HUDEP-2 (cell line): Measurements from ENCODE around the gene SCYGR8.

Experiments
- DNase-seq, 76 experiments: peaks; one replicate each; lab custom pipeline; 2025; ENCODE audit not compliant: unreplicated experiment in 76 of 76; lab: John Stamatoyannopoulos, UW

The SCYGR8 gene

DNA sequence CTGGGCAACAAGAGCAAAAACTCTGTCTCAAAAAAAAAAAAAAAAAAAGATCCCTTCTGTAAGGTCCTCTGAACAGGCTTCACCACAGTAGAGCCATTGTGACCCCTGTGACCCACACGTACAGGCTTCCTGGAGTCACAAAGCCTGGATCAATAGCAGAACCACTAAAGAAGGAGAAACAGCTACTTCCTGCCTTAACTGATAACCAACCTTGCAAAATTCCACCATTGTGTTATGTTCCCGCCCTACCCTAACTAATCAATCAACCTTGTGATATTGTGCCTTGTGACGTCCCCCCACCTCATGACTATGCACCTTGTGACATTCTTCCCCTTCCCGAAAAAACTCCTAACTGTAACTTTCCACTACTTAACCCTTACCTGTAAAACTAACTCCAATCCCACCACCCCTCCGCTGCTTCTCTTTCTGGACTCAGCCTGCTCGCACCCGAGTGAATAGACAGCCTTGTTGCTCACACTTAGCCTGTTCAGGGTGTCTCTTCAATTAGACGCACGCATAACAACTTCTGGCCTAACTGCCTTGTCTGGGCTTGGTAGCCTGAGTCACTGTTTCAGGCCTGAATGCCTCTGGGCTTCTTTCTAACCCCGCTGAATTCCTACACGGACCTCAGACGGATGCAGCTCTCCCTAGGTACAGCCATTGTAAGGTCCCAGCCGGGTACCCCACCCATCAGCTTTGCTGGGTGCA lies 13.9 kb downstream of the SCYGR8 start:
- DNase-seq: no peak

DNA sequence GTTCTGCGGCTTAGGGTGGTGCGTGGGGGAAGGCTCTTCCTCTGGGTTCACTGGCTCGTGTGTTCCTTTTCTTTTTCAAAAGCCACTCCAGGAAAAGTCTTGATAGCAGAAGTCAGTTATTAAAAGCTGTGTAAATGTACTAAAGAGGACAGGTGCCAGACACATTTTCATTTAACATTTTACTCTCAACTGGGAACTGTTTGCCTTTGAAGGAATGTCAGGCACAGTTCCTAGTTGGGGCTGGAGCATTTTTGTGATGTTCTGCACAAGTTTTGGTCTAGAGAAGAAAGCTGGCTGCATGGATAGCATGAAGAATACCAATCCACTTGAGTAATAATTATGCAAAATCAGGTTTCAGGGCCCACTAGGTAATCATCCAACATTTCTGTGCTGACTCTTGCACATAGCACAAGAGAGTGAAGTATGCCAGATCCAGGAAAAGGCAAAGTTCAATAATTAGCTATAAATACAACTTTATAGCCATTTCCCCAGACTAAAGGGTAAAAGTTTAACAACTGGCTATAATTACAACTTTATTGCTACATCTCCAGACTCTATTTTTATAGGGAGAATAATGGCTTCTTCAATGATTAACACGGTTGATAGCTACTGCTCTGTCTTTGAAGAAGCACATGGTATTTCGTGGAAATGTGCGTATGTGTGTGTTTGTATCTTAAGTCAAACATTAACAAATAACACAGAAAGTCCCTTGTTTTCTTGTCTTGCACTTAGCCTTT lies 16.2 kb downstream of the SCYGR8 start:
- DNase-seq: no peak

DNA sequence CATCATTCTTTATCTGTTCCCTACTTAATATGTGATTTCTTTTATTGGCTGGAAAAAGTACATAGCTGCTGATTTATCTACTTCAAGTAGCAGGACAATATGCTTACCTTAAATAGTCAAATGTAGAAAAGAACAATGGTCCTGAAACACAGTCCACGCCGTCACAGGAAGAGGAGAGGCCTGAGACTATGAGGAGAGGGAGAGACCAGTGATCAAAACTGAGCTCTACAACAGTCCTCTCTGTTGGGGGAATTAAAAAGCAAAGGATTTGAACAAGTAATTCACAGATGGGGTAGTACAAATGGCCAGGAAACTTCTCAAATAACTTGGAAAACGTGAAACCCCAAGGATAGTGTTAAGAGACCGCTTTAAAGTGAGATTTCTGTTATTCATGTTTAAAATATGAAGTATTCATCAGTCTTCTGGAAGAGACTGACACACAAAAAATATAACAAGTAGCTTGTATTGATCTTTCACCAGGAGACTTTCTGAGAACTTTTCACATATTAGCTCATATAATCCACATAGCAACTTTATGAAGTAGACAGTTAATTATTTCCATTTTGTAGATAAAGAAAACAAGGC lies 20.2 kb downstream of the SCYGR8 start:
- no peak for DNase-seq

DNA sequence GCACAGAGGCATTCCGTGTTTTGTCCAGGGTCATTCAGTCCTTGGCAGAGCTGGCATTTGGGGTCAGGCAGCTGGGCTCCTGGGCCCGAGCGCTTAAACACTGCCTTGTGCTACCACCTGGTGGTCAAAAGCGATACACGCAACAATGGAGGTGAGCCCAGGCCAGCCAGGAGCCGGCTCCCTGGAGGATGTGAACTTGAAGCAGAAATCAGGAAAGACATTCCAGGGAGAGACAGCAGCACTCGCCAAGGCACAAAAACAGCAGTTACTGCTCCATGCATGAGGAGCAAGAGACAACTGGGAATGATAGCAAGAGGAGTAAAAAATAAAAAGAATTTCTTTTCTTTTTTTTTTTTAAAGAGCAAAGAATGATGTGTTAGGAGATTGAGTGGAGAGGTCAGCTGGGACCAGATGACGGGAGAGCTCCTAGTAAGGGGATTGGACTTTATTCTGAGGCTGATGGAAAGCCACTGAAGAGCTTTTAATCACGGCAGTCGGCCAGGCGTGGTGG lies 20.7 kb downstream of the SCYGR8 start:
- DNase-seq: peak in 54 of 76 experiments; percentile 2 to 68 (median 34)

DNA sequence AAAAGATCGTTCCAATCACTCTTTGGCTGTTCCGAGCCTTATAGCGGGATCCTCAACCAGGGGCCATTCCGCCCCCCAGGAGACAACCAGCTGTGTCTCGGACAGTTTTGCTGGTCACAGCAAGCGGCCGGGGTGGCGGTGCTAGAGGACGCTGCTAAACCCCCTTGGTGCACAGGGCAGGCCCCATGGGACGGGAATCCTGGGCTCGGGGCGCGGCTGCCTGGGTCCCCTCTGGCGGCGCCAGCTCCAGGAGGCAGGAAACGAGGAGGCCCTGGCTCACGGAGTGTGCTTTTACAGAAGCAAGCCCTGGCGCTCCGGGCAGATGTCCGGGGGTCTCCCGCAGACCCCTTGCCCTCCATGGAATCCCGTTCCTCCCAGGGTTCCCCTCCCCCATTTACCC lies 22.1 kb downstream of the SCYGR8 start:
- no peak for DNase-seq

DNA sequence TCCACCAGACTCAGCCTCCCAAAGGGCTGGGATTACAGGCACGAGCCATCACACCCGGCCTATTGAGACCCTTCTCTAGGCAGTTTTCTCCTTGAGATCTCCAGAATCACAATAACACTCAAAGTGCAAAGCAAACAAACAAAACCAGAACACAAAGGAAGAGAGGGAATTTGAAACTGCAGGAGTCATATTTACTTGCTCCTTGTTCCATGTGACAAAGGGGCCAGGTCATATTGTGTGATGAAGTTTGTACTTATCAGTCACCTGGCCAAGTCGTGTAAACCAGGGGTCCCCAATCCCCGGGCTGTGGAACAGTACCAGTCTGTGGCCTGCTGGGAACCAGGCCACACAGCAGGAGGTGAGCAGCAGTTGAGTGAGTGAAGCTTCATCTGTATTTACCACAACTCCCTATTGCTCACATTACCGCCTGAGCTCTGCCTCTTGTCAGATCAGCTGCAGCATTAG lies 26.5 kb downstream of the SCYGR8 start:
- no peak for DNase-seq

DNA sequence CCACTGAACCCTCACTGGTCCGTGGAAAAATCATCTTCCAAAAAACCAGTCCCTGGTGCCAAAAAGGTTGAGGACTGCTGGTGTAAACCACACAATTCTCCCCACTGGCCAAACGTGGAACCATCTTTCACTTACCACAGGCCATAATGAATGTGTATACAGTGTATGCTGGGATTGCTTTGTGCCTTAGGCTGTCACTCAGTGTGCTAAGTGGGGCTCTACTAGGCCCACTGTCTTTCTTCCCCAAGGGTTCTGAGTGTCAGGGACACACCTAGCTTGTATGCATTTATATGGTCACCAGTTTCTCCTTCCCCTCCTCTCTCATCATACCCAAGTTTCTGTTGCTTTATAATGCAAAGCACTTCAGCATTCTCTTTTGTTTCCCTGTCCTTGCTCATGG lies 27.2 kb downstream of the SCYGR8 start:
- DNase-seq: no peak

DNA sequence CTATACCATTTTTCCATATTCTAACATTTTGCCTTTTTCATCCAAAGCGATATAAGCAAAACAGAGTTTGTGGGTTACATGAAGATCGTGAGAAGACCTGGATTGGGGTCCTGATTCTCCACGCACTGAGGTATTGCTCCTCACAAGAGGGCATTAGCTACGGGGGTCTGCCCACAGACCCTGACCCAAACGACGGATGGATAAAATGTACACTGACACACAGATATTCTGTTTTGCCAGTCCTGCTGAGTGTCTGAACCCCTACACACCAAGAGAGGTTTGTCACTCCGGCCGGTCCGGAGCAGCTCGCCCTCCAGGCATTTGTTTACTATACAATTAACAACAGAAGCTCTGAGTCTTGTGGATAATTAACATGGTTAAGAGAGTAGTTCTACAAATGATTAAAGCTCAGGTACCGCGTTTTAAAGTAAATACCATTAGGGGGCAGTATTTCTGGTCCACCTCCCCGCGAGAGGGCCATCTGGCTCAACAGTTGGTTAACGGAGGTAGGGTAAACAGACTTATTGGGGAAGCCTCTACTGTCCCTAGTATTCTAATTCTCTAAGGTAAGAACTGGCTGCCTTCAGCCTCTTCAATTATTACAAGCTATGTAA lies 28.4 kb downstream of the SCYGR8 start:
- peak in 3 of 76 experiments; percentile 2 to 12 (median 3) for DNase-seq

DNA sequence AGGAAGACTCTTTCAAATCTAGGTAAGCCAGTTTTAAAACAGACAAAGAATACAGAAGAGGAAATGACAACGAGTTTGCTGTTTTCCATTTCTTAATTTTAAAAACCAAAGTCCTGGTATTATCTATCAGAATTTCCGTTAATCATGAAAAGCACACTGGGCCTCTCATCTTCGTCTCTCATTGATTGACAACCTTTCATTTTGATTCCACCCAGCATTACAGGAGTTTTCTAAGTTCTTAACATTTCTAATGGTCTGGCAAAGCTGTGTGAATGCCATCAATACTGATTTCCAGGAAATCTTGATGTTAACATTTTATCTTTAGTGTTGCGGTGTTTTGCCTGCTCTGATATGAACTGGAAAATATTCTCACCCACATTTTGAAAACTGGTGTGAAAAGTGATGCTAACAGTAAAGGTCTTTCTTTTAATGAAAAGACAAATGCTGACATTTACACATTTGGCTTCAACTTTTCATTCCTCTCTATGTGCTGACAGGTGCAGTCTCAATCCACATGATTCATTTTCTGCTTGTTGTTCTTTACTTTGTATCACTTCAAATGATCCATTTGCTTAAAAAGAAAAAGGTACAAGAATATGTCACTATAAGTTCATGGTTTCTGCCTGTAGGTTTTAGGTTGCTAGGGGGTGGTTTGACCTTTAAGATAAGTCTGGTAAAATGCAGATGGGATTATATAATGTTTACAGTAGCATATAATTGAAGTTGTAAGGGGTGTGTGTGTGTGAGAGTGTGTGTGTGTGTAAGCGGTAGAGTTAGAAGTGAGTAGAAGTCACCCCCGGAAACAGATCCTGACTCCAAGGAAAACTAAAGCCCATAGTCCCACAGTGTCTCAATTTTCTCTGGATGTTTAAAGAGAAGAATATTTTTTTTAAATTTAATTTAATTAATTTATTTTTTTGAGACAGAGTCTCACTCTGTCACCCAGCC lies 29.5 kb downstream of the SCYGR8 start:
- DNase-seq: peak in 7 of 76 experiments; percentile 1 to 36 (median 7)

DNA sequence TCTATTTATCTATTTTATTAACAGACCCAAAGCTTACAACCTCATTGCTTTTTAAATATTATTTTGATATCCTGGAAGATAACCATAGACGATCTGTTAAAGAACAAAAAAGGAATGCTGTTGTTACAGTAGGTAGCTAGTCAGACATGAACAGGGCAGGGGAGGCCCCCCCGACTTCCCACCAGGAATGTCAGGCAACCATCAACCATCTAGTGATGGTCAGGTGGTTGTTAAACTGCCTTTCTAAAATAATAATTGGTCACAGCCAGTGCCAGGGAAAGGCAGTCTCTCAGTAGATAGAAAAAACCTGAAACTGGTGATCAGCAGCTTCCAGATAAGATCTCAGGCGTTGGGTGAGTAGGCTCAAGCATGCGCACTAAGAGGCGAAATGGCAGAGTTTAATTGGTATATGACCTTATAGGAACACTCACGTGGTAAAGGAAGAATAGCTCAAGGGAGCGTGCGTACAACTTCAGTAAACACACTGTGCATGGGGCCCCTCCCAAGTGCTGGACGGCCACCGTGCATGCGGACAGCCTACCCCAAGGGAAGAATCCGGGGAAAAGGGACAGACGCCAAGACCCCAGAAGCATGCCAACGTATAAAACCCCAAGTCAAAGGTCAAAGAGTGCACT lies 35.4 kb downstream of the SCYGR8 start:
- no peak for DNase-seq

DNA sequence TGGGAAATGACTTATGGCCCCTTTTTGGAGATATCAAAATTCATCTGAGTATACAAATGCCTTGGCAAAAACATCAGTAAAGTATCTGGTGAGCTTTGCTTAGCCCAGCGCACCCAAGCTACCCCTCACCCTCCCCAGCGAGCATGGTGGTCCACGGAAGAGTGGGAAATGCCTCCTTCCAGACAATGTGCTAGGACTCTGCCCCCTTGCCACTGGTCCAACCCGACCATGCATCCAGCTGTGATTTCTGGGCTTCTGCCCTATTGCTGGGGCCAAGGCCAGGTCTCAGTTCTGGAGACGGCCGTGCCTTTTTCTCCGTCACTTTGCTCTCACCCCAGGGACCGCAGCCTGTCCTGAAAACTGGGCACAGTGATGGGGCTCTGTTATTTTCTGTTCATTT lies 36.1 kb downstream of the SCYGR8 start:
- no peak for DNase-seq

DNA sequence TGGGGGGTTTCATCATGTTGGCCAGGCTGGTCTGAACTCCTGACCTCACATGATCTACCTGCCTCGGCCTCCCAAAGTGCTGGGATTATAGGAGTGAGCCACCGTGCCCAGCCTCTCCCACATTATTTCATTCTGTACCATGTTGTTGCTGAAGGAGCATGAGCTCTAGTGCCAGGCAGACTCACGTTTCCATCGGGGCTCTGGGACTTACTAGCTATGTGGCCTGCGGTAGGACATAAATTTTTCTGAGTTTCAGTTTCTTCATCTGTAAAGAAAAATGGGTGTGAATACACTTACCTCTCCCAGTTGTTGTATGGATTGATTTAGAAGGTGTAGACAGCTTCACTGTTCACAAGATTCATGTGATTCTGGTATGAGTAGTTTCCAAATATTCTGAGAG lies 37.1 kb downstream of the SCYGR8 start:
- DNase-seq: no peak

DNA sequence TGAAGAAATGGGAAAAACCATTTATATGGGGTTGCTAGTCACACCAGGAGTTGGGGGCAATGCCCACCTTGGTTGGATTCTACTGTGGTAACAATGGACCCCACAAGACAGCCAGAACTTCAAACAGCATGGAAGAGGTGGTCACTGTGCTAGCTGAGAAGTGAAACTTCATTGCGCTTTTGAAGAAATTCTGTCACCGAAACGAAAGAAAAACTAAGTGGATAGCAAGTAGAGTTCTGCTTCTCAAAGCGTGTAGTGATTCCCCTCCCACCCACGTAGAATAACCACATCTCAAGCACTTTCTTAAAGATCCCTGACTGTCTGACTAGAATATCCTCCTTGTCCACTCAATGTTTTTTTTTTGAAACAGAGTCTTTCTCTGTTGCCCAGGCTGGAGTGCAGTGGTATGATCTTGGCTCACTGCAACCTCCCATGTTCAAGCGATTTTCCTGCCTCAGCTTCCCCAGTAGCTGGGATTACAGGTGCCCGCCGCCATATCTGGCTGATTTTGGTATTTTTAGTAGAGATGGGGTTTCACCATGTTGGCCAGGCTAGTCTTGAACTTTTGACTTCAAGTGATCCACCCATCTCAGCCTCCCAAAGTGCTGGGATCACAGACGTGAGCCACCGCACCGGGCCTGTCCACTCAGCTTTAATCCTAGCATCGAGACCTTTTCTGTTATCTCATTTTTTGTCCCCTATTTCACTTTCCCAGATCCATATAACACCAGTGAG lies 37.9 kb downstream of the SCYGR8 start:
- DNase-seq: no peak

DNA sequence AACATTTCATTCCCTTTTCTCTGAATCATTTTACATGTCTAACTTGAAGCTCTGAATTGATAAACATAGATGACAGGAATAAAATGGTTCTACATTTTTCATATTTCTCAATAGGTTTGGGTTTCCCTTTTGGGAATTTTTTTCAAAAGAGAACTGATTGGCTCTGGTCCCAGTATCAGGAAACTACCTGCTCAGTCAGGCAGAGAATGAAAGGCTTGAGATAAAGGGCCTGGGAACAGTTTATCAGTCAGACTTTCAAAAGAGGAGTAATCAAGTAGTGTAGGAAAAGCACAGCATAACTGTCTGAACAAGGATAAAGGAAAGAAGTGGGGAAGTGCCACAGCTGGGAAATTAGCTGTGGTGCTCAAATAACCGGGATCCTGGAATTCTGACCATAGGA lies 39.6 kb downstream of the SCYGR8 start:
- no peak for DNase-seq

DNA sequence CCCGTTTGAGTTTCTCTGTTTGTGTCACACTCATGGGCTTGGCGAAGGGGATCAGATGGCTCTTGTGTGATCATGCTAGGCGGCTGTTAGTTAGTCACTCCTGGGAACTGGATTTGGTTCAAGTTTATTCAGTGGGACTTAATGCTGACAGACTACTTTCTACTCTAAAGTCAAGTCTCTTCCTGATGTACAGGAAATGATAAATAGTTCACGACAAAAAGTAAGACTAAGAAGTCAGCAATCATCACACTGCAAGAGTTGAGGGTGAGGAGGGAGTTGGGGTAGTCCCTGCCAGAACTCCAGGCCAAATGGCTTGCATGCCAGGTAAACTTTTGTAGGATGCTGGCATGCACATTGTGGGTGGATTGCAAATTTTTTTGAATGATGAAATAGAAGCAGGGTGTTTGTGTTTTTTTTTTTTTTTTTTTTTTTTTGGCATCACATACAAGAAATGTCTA lies 42.9 kb downstream of the SCYGR8 start:
- no peak for DNase-seq

DNA sequence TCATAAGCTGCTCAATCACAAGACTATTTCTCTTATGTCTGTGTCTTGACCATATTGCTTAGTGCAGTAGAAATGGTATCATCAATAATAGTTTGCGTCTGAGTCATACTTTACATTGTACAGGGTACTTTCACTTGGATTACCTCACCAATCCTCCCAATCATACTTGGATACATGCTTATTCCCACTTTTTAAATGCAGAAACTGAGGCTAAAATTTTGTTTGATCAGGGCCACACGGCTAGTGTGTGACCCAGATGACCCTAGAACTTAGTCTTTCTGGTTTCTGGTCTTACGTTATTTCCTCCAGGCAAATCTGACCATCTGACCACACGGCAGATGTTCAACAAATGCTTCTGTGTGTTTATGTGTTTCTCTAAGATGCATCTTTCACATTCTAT lies 44.1 kb downstream of the SCYGR8 start:
- DNase-seq: no peak

DNA sequence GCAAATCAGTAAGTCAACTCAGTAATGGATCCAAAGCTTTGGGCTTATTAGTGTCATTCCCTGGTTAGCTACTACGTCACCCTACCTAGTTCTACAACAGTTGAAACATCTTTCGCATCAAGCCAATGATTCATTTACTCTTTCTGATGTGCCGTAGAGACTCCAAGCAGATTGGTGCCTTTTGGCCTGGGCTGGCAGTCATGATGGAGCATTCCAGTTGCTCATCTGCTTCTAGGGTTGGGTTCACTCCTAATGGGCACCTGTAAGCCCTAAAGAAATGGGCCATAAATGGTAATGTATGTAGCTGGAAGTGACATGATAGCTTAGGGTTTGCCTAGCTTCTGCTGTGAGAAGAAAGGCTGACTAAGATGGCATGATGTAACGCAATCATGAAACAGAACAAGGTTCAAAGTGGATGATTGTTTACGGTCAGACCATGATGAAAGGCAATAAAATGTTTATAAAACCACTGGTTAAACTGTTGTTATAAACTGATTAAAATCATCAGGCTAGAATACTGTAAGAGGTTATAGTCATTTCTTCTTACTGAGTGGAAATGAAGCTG lies 47.5 kb downstream of the SCYGR8 start:
- no peak for DNase-seq
